Adrenal gland (tissue), 12 donors: ENCODE data around the gene PIK3C2B. TPM values are rescaled to one million over a fixed set of nuclear protein-coding genes. Genes with fewer than 3 reads are reported as not detected.
"Not testable (repeated sequence)": the region's sequence is repeated elsewhere in the genome, so short reads cannot be mapped to it uniquely, and the experiment has no call there.

ENCODE experiments used
- DNase-seq, 7 donors: peaks; one replicate each; pipeline ENCODE4 v3.0.0-alpha.2; 2019 to 2020
- H3K27ac ChIP-seq, 5 donors: fragments of 200-600 bp; sonication (generic) in 4 of 5; 1 replicate in 3 of 5; 2 replicates in 2 of 5; pipeline versions ENCODE4 v1.5.1 to v1.8.0; 2016 to 2020; ENCODE audit warnings: mild to moderate bottlenecking in 1 of 5
- H3K27me3 ChIP-seq: fragments of 200-600 bp; 2 replicates; pipeline ENCODE4 v1.8.0; 2021
- H3K36me3 ChIP-seq, 2 donors: fragments of 200-600 bp; replicated peaks in 1 of 2; 1 replicate in 1 of 2; 2 replicates in 1 of 2; pipeline versions ENCODE4 v1.5.1 to v1.8.0; 2018 to 2022
- H3K4me1 ChIP-seq, 2 donors: fragments of 200-600 bp; replicated peaks in 1 of 2; 1 replicate in 1 of 2; 2 replicates in 1 of 2; pipeline versions ENCODE4 v1.5.1 to v1.8.0; 2018 to 2021
- H3K4me3 ChIP-seq, 4 donors: fragments of 200-600 bp; sonication (generic) in 3 of 4; one replicate each; pipeline ENCODE4 v1.5.1; 2016 to 2018
- H3K9me3 ChIP-seq, 3 donors: fragments of 200-600 bp; sonication (generic) in 1 of 3; replicated peaks in 1 of 3; 1 replicate in 2 of 3; 2 replicates in 1 of 3; pipeline versions ENCODE4 v1.5.1 to v1.8.0; 2016 to 2021
- POLR2A ChIP-seq, 2 donors: fragments of 450-650 bp; IDR thresholded peaks; one replicate each; pipeline ENCODE4 v1.6.1; 2017; ENCODE audit warnings: antibody characterized with exemption in 2 of 2, mild to moderate bottlenecking in 2 of 2, moderate library complexity in 1 of 2
- WGBS, 4 donors: extraction: QIAGEN DNeasy Blood & Tissue Kit in 2 of 4; methylation state at CpG; one replicate each; pipeline versions ENCODE4 v1.1.5 to v1.1.7; 2013 to 2017; 5-methylcytosine and 5-hydroxymethylcytosine counted together
- intact Hi-C, 2 donors: fragments of 100-400 bp; cut with DNase I; formaldehyde crosslinking; loops; one replicate each; pipeline versions ENCODE4 v1.14.1 to v1.15.0; 2022 to 2023
- polyA plus RNA-seq, 3 donors: library from polyadenylated mRNA; stranded (reverse); fragments of 200-250 nt in 2 of 3; fragments of 350-450 nt in 1 of 3; fragmentation: Illumina TruSeq in 1 of 3; extraction: RNeasy Lipid Tissue Mini Kit (QIAGEN cat#74804) in 1 of 3; gene quantifications; one replicate each; pipeline ENCODE4 v1.2.3, GENCODE V29; 2013 to 2014
- total RNA-seq, 9 donors: library from RNA; depleted of rRNA in 4 of 9; stranded (reverse); fragments of >200 nt in 4 of 9; fragments of 120-200 nt in 1 of 9; fragmentation: NEBNext Ultra II Directional in 1 of 9; extraction: Animal tissue kit (Norgen Biotek cat#: 25700) in 1 of 9; gene quantifications; one replicate each; pipeline versions ENCODE4 v1.1.0 to v1.2.4, GENCODE V29; 2013 to 2023
- TF ChIP-seq, protein P1 (sequence below), 6 experiments: fragments of 450-650 bp in 4 of 6; fragments of 200-600 bp in 2 of 6; sonication (generic) in 1 of 6; IDR thresholded peaks; 1 replicate in 5 of 6; 2 replicates in 1 of 6; pipeline versions ENCODE4 v1.5.1 to v1.8.0; 2016 to 2021; ENCODE audit warnings: antibody characterized with exemption in 6 of 6, mild to moderate bottlenecking in 2 of 6, moderate library complexity in 1 of 6
- donor health status: healthy with polysubstance abuse.
- donor health status: Bipolar disorder and iron deficiency.
- donor health status: DM: yes; HTN: yes; CAD: no.
- donor health status: DM: no; HTN: no; CAD: no.
- donor health status: DM: no; HTN: no; CAD: no.
- donor health status: DM: yes; HTN: yes; CAD: no.

PIK3C2B gene
- total and polyA plus RNA-seq, 12 donors, result 2.3 to 22.9 (median 15.0) TPM

DNA sequence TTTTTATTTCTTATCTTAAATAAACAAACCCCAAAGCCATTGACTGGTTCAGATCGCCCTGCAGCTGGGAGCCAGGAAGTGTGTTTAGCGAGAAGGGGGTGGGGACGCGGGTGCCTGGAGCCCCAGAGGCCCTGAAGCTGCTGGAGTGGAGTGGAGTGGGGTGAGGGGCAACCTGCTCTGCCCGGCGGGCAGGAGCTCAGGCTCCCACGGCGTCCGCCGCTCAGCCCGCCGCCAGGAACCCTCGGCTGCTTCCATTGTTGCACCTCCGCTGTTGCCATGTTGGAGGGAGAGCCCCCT is 673 bp downstream of the PIK3C2B start:
- Histone ChIP-seq H3K27ac (peak overlapping the region; percentile 78 to 95 (median 91)), H3K4me3 (peak overlapping the region; percentile 55 to 96 (median 86)), H3K27me3 (no peaks in the 10 kb centered on the region), H3K36me3 (no peaks in the 10 kb centered on the region), H3K4me1 (peaks cover 6 to 27% of the 10 kb centered on the region in 2 donors), H3K9me3 (no peaks in the 10 kb centered on the region)
- 0 to 1% (median 0%) methylated on average over 1 to 14 of the region's 14 CpGs for WGBS, 4 donors
- TF ChIP-seq POLR2A (IDR thresholded peaks at IDR 0.05), result no peak
- TF ChIP-seq, protein P1, sequence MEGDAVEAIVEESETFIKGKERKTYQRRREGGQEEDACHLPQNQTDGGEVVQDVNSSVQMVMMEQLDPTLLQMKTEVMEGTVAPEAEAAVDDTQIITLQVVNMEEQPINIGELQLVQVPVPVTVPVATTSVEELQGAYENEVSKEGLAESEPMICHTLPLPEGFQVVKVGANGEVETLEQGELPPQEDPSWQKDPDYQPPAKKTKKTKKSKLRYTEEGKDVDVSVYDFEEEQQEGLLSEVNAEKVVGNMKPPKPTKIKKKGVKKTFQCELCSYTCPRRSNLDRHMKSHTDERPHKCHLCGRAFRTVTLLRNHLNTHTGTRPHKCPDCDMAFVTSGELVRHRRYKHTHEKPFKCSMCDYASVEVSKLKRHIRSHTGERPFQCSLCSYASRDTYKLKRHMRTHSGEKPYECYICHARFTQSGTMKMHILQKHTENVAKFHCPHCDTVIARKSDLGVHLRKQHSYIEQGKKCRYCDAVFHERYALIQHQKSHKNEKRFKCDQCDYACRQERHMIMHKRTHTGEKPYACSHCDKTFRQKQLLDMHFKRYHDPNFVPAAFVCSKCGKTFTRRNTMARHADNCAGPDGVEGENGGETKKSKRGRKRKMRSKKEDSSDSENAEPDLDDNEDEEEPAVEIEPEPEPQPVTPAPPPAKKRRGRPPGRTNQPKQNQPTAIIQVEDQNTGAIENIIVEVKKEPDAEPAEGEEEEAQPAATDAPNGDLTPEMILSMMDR (IDR thresholded peaks at IDR 0.05), result no peak
- peak; percentile 56 to 70 (median 67) for DNase-seq
- intact Hi-C loops, result loop anchor here in 1 of 2 donors (5.0 kb wide), 1 partner anchor 47 kb away; no protein-coding TSS in a partner anchor

DNA sequence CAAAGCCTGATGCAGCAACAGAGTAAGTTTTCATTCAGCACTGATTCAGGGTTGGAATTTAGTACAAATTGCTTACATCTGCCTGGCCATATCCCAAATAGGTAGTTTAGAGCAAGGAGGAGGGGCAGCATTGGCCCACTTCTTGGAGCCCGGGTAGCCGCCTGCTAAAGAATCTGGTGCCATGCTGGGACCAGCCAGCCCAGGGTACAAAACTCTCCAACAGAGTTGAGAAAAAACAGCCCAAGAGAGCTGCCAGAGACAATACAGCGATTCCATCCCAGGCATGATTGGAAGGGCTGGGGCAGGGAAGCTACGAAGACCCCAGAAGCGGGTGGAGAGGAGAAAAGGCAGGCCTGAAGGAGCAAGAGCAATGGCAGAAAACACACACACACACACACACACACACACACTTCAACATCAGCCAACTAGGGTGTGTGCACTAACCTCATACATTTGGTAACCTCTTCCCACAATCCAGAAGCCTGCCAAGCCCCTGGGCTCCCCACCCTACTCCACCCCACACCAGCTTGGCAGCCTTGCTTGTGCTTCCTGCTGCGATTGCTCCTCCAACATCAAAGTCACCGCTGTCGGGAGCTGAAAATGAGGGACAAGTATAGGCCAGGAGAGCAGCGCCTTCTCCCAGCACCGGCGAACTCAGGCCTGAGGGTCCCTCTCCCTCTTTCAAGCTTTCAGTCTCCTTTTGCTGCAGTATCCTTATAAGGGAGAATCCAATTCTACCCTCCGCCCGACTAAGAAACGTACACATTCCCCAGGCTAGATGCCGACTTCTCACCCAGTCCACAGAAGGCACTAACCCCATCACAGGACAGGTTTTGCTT is 1.2 kb downstream of the PIK3C2B start:
- DNase-seq, result peak in 6 of 7 donors; percentile 41 to 70 (median 57)
- intact Hi-C loops, result loop anchor here in 1 of 2 donors (5.0 kb wide), 1 partner anchor 46 kb away; no protein-coding TSS in a partner anchor
- TF ChIP-seq, protein P1 (IDR thresholded peaks at IDR 0.05), result no peak
- TF ChIP-seq POLR2A (IDR thresholded peaks at IDR 0.05), result no peak
- no peaks in the 10 kb centered on the region for H3K27me3 ChIP-seq
- H3K36me3 ChIP-seq, result no peaks in the 10 kb centered on the region
- H3K4me3 ChIP-seq, result peak overlapping the region; percentile 55 to 96 (median 86)
- 12 to 18% (median 16%) methylated on average over 15 of the region's 15 CpGs for WGBS, 4 donors
- no peaks in the 10 kb centered on the region for H3K9me3 ChIP-seq
- peaks cover 6 to 27% of the 10 kb centered on the region in 2 donors for H3K4me1 ChIP-seq
- peak overlapping the region; percentile 78 to 95 (median 91) for H3K27ac ChIP-seq

DNA sequence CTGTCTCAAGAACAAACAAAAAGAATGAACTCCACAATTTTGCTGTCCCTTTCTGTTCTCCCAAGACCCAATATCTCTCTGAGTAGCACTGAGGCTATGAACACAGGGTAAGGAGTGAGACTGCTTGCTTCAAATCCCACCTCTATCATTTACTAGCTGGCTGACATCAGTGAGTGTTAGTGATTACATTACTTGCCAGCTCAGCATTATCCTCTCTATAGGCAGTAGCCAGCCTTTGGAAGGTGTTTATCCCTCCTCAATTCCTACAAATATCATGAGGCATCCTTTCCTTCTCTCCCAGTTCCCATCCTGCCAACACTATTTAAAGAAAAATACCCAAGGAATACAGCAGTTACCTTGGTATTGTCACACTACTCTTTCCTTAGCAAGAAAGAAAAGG is 3.0 kb downstream of the PIK3C2B start:
- DNase-seq, result no peak
- peak overlapping the region in 1 of 5 donors; percentile 46 for H3K27ac ChIP-seq
- peaks cover 6 to 27% of the 10 kb centered on the region in 2 donors for H3K4me1 ChIP-seq
- TF ChIP-seq, protein P1 (IDR thresholded peaks at IDR 0.05), result no peak
- no peak for TF ChIP-seq POLR2A (IDR thresholded peaks at IDR 0.05)
- H3K27me3 ChIP-seq, result no peaks in the 10 kb centered on the region
- H3K9me3 ChIP-seq, result no peaks in the 10 kb centered on the region
- intact Hi-C loops, result loop anchor here in 1 of 2 donors (5.0 kb wide), 1 partner anchor 44 kb away; no protein-coding TSS in a partner anchor
- H3K36me3 ChIP-seq, result no peaks in the 10 kb centered on the region
- peak overlapping the region in 1 of 4 donors; percentile 85 for H3K4me3 ChIP-seq

DNA sequence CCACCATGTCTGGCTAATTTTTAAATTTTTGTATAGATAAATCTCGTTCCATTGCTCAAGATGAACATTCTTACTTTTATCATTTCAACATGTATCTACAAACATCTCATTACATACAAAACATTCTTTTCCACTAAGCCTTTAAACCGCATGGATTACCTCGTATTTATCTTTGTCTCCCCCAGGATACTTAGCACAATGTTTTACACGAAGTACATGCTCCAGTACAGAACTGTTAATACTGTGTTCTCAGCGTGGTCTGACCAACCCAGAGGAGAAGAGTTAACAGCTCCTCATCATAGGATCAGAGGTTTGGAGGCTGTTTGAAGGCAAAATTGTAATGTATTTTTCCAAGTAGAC is 7.4 kb downstream of the PIK3C2B start:
- no peak overlapping the region for H3K4me3 ChIP-seq
- no peak for TF ChIP-seq POLR2A (IDR thresholded peaks at IDR 0.05)
- TF ChIP-seq, protein P1 (IDR thresholded peaks at IDR 0.05), result no peak
- intact Hi-C loops, result no loop called here
- peaks cover 4 to 12% of the 10 kb centered on the region in 2 donors for H3K4me1 ChIP-seq
- H3K36me3 ChIP-seq, result no peaks in the 10 kb centered on the region
- H3K27ac ChIP-seq, result no peak overlapping the region
- 77 to 90% (median 87%) methylated on average over 5 of the region's 5 CpGs for WGBS, 4 donors
- no peak for DNase-seq
- H3K27me3 ChIP-seq, result no peaks in the 10 kb centered on the region
- no peaks in the 10 kb centered on the region for H3K9me3 ChIP-seq

DNA sequence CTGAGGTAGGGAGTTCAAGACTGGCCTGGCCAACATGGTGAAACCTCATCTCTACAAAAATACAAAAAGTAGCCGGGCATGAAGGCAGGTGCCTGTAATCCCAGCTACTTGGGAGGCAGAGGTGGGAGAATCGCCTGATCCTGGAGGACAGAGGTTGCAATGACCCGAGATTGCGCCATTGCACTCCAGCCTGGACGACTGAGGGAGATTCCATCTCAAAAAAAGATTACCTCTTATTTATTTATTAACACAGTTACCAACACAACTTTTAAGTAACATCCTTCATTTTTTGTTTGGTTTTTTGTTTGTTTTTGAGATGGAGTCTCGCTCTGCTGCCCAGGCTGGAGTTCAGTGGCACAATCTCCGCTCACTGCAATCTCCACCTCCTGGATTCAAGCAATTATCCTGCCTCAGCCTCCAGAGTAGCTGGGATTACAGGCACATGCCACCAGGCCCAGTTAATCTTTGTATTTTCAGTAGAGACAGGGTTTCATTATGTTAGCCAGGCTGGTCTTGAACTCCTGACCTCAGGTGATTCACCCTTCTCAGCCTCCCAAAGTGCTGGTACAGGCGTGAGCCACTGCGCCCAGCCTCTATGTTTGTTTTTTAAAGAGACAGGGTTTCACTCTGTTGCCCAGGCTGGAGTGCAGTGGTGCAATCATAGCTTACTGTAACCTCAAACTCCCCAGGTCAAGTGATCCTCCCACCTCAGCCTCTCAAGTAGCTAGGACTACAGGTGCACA is 7.9 kb downstream of the PIK3C2B start:
- 69 to 83% (median 81%) methylated on average over 9 of the region's 9 CpGs for WGBS, 4 donors
- H3K4me1 ChIP-seq, DNase-seq: not testable (repeated sequence)

More for the DNA sequence above, 7.9 kb downstream of the PIK3C2B start:
- H3K9me3 ChIP-seq, H3K27ac ChIP-seq, H3K4me3 ChIP-seq, H3K27me3 ChIP-seq, H3K36me3 ChIP-seq, intact Hi-C loops: not testable (repeated sequence)
